Progenitor cell of endocrine pancreas (in vitro differentiated cells): ENCODE measurements around the gene PDE4A. TPM values are rescaled to one million over a fixed set of nuclear protein-coding genes. Genes with fewer than 3 reads are reported as not detected.

Experiments
- DNase-seq: peaks from one replicate; pipeline ENCODE4 v3.0.0; 2021; ENCODE audit warnings: low spot score; ENCODE audit not compliant: unreplicated experiment
- H3K27ac Mint-ChIP-seq: 2 replicates; pipeline ENCODE4 v1.8.0; 2021; ENCODE audit warnings: mild to moderate bottlenecking, moderate library complexity, mixed read lengths
- H3K27me3 Mint-ChIP-seq: 2 replicates; pipeline ENCODE4 v1.8.0; 2021; ENCODE audit warnings: mixed read lengths
- H3K36me3 Mint-ChIP-seq: 2 replicates; pipeline ENCODE4 v1.8.0; 2022; ENCODE audit warnings: mixed read lengths; ENCODE audit not compliant: insufficient read depth
- H3K4me1 Mint-ChIP-seq: 2 replicates; pipeline ENCODE4 v1.8.0; 2021; ENCODE audit warnings: low read depth, mixed read lengths
- H3K4me3 Mint-ChIP-seq: 2 replicates; pipeline ENCODE4 v1.8.0; 2021; ENCODE audit warnings: low read depth, mild to moderate bottlenecking, moderate library complexity, mixed read lengths
- H3K9me3 Mint-ChIP-seq: 2 replicates; pipeline ENCODE4 v1.8.0; 2021; ENCODE audit warnings: low read depth, mixed read lengths
- total RNA-seq: library from RNA; stranded (reverse); gene quantifications from 2 replicates; pipeline ENCODE4 v1.2.1, GENCODE V29; 2021
- TF ChIP-seq, protein P1 (sequence below): fragments of 200-600 bp; sonication (generic); IDR thresholded peaks from one replicate; pipeline ENCODE4 v1.5.0; 2021; ENCODE audit warnings: antibody characterized with exemption, mild to moderate bottlenecking; ENCODE audit not compliant: unreplicated experiment

PDE4A gene
- total RNA-seq, 1 donor from 2014 or later: 0.72 TPM

GRCh38 chr19:10467104-10467706, 46.9 kb downstream of the PDE4A start:
- TF ChIP-seq, protein P1, sequence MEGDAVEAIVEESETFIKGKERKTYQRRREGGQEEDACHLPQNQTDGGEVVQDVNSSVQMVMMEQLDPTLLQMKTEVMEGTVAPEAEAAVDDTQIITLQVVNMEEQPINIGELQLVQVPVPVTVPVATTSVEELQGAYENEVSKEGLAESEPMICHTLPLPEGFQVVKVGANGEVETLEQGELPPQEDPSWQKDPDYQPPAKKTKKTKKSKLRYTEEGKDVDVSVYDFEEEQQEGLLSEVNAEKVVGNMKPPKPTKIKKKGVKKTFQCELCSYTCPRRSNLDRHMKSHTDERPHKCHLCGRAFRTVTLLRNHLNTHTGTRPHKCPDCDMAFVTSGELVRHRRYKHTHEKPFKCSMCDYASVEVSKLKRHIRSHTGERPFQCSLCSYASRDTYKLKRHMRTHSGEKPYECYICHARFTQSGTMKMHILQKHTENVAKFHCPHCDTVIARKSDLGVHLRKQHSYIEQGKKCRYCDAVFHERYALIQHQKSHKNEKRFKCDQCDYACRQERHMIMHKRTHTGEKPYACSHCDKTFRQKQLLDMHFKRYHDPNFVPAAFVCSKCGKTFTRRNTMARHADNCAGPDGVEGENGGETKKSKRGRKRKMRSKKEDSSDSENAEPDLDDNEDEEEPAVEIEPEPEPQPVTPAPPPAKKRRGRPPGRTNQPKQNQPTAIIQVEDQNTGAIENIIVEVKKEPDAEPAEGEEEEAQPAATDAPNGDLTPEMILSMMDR: no peak
- no peaks in the 10 kb centered on the region for H3K36me3 Mint-ChIP-seq
- peaks cover 17% of the 10 kb centered on the region for H3K27me3 Mint-ChIP-seq
- H3K4me1 Mint-ChIP-seq: no peaks in the 10 kb centered on the region
- H3K27ac Mint-ChIP-seq: no peak overlapping the region
- no peak overlapping the region for H3K4me3 Mint-ChIP-seq
- no peaks in the 10 kb centered on the region for H3K9me3 Mint-ChIP-seq
- no peak for DNase-seq

DNA sequence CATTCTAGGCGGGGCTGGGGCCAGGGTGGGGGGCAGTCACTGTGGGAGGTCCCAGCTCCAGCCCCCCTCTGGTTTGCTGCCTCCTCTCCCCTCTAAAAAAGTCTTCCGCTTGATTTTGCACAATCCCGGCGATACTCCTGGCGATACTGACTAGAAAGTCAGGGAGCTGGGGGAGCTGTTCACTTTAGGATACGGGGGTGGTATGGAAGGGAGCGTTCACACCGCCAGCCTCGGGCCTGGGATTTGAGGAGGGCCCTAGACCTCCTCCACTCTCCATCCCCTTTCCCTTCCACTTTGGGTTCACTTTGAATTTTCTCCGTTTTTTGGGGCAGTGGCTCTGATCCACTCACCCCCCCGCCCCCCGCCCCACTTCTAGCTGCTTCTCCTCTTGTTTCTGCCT, 47.8 kb downstream of the PDE4A start:
- Mint-ChIP-seq H3K27me3 (peaks cover 10% of the 10 kb centered on the region), H3K27ac (no peak overlapping the region), H3K9me3 (no peaks in the 10 kb centered on the region), H3K36me3 (no peaks in the 10 kb centered on the region), H3K4me3 (no peak overlapping the region), H3K4me1 (no peaks in the 10 kb centered on the region)
- DNase-seq: no peak
- TF ChIP-seq, protein P1: no peak

DNA sequence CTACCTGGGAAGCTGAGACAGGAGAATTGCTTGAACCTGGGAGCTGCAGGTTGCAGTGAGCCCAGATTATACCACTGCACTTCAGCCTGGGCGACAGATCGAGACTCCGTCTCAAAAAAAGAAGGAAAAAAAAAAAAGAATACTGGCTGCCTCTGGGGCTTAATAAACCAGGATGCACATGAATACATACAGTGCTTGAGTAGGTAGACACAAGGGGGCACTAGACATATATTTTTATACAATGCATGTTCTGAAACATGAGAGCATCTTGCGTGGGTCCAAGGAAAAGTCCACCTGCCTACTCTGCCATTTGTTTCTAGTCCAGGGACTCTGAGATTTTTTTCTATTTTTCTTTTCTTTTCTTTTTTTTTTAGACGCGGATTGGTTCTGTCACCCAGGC, 51.6 kb downstream of the PDE4A start:
- DNase-seq: no peak
- no peak overlapping the region for H3K27ac Mint-ChIP-seq
- H3K4me3 Mint-ChIP-seq: no peak overlapping the region
- H3K27me3 Mint-ChIP-seq: peaks cover 10% of the 10 kb centered on the region
- H3K36me3 Mint-ChIP-seq: no peaks in the 10 kb centered on the region
- H3K9me3 Mint-ChIP-seq: no peaks in the 10 kb centered on the region
- no peaks in the 10 kb centered on the region for H3K4me1 Mint-ChIP-seq
- TF ChIP-seq, protein P1: peak; percentile 40

DNA sequence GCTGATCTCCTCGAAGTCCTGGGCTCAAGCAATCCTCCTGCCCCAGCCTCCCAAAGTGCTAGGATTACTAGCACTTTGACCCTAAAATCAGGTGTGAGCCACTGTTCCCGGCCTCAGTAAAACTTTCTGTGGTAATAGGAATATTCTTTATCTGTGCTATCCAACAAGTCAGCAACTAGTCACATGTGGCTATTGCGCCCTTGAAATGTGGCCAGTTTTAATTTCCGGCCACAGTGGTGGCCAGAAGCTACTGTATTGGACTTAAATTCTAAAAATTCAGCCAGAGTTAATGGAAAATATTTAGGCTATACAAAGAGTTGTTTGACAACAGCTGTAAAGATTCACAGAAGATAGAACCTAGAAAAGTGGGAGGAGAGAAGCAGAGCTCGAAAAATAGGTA, 52.9 kb downstream of the PDE4A start:
- H3K36me3 Mint-ChIP-seq: no peaks in the 10 kb centered on the region
- no peak overlapping the region for H3K4me3 Mint-ChIP-seq
- TF ChIP-seq, protein P1: no peak
- no peaks in the 10 kb centered on the region for H3K9me3 Mint-ChIP-seq
- peaks cover 11% of the 10 kb centered on the region for H3K27me3 Mint-ChIP-seq
- no peaks in the 10 kb centered on the region for H3K4me1 Mint-ChIP-seq
- no peak for DNase-seq
- H3K27ac Mint-ChIP-seq: no peak overlapping the region

GRCh38 chr19:10474962-10475451, 54.7 kb downstream of the PDE4A start:
- no peak for DNase-seq
- TF ChIP-seq, protein P1: no peak
- Mint-ChIP-seq H3K27me3 (peaks cover 16% of the 10 kb centered on the region), H3K4me3 (no peak overlapping the region), H3K9me3 (no peaks in the 10 kb centered on the region), H3K4me1 (no peaks in the 10 kb centered on the region), H3K36me3 (no peaks in the 10 kb centered on the region), H3K27ac (no peak overlapping the region)
